ENCODE data around the gene CDC42BPA.
"Not testable (repeated sequence)": the region's sequence is repeated elsewhere in the genome, so short reads cannot be mapped to it uniquely, and the experiment has no call there.

Gene CDC42BPA

GRCh38 chr1:227155688-227156087, 162.6 kb downstream of the CDC42BPA start:
- H3K4me3 ChIP-seq (ENCODE audit: insufficient read depth, low read depth, low read length), result no peak overlapping the region
- H3K4me1 ChIP-seq (ENCODE audit: control insufficient read depth, insufficient read depth, low read length), result no peaks in the 10 kb centered on the region
- no peaks in the 10 kb centered on the region for H3K27me3 ChIP-seq (ENCODE audit: control insufficient read depth, insufficient read depth, low read length, poor library complexity, severe bottlenecking)
- no peaks in the 10 kb centered on the region for H3K9me3 ChIP-seq (ENCODE audit: control insufficient read depth, low read length)
- H3K27ac ChIP-seq (ENCODE audit: insufficient read depth, low read depth, low read length, poor library complexity, severe bottlenecking), result no peak overlapping the region
- H3K36me3 ChIP-seq (ENCODE audit: control insufficient read depth, insufficient read depth, low read length), result no peaks in the 10 kb centered on the region
- 91 to 94% methylated on average over 3 of the region's 4 CpGs for WGBS, 2 experiments

- no peaks in the 10 kb centered on the region for H3K4me1 ChIP-seq (ENCODE audit: control insufficient read depth, insufficient read depth, low read length)
- H3K27ac ChIP-seq (ENCODE audit: insufficient read depth, low read depth, low read length, poor library complexity, severe bottlenecking), result no peak overlapping the region
- no peaks in the 10 kb centered on the region for H3K27me3 ChIP-seq (ENCODE audit: control insufficient read depth, insufficient read depth, low read length, poor library complexity, severe bottlenecking)
- H3K4me3 ChIP-seq (ENCODE audit: insufficient read depth, low read depth, low read length), result no peak overlapping the region
- no peaks in the 10 kb centered on the region for H3K9me3 ChIP-seq (ENCODE audit: control insufficient read depth, low read length)
- H3K36me3 ChIP-seq (ENCODE audit: control insufficient read depth, insufficient read depth, low read length), result no peaks in the 10 kb centered on the region
- WGBS, 2 experiments, result 100% methylated on average over 2 of the region's 2 CpGs; no CpG with 5 or more reads in 1 of the 2 experiments
Observed at GRCh38 chr1:227155004-227155403, 163.3 kb downstream of the CDC42BPA start.

- H3K27me3 ChIP-seq (ENCODE audit: control insufficient read depth, insufficient read depth, low read length, poor library complexity, severe bottlenecking), result no peaks in the 10 kb centered on the region
- H3K9me3 ChIP-seq (ENCODE audit: control insufficient read depth, low read length), result no peaks in the 10 kb centered on the region
- H3K4me1 ChIP-seq (ENCODE audit: control insufficient read depth, insufficient read depth, low read length), result no peaks in the 10 kb centered on the region
- H3K27ac ChIP-seq (ENCODE audit: insufficient read depth, low read depth, low read length, poor library complexity, severe bottlenecking), result no peak overlapping the region
- H3K36me3 ChIP-seq (ENCODE audit: control insufficient read depth, insufficient read depth, low read length), result no peaks in the 10 kb centered on the region
- WGBS, 2 experiments, result 83 to 100% methylated on average over 1 to 2 of the region's 2 CpGs
- H3K4me3 ChIP-seq (ENCODE audit: insufficient read depth, low read depth, low read length), result no peak overlapping the region
Observed at GRCh38 chr1:227152525-227152924, 165.8 kb downstream of the CDC42BPA start.

GRCh38 chr1:227140376-227140775, 177.9 kb downstream of the CDC42BPA start:
- H3K27me3 ChIP-seq (ENCODE audit: control insufficient read depth, insufficient read depth, low read length, poor library complexity, severe bottlenecking), result no peaks in the 10 kb centered on the region
- no peaks in the 10 kb centered on the region for H3K36me3 ChIP-seq (ENCODE audit: control insufficient read depth, insufficient read depth, low read length)
- 79 to 92% methylated on average over 1 of the region's 1 CpG for WGBS, 2 experiments
- no peak overlapping the region for H3K4me3 ChIP-seq (ENCODE audit: insufficient read depth, low read depth, low read length)
- H3K4me1 ChIP-seq (ENCODE audit: control insufficient read depth, insufficient read depth, low read length), result peaks cover 4% of the 10 kb centered on the region
- H3K9me3 ChIP-seq (ENCODE audit: control insufficient read depth, low read length), result no peaks in the 10 kb centered on the region
- no peak overlapping the region for H3K27ac ChIP-seq (ENCODE audit: insufficient read depth, low read depth, low read length, poor library complexity, severe bottlenecking)

- WGBS, 2 experiments, result 100% methylated on average over 1 to 4 of the region's 4 CpGs
Observed at GRCh38 chr1:227136210-227136820, 182.0 kb downstream of the CDC42BPA start.

GRCh38 chr1:227134686-227135314, 183.5 kb downstream of the CDC42BPA start:
- no peak overlapping the region for H3K4me3 ChIP-seq (ENCODE audit: insufficient read depth, low read depth, low read length)
- no peaks in the 10 kb centered on the region for H3K27me3 ChIP-seq (ENCODE audit: control insufficient read depth, insufficient read depth, low read length, poor library complexity, severe bottlenecking)
- WGBS, 2 experiments, result 90 to 100% methylated on average over 1 of the region's 2 CpGs
- no peaks in the 10 kb centered on the region for H3K36me3 ChIP-seq (ENCODE audit: control insufficient read depth, insufficient read depth, low read length)
- no peaks in the 10 kb centered on the region for H3K9me3 ChIP-seq (ENCODE audit: control insufficient read depth, low read length)
- no peak overlapping the region for H3K27ac ChIP-seq (ENCODE audit: insufficient read depth, low read depth, low read length, poor library complexity, severe bottlenecking)
- no peaks in the 10 kb centered on the region for H3K4me1 ChIP-seq (ENCODE audit: control insufficient read depth, insufficient read depth, low read length)

More at GRCh38 chr1:227136210-227136820, 182.0 kb downstream of the CDC42BPA start:
- Histone ChIP-seq H3K4me3 (ENCODE audit: insufficient read depth, low read depth, low read length) (no peak overlapping the region), H3K9me3 (ENCODE audit: control insufficient read depth, low read length) (no peaks in the 10 kb centered on the region), H3K27me3 (ENCODE audit: control insufficient read depth, insufficient read depth, low read length, poor library complexity, severe bottlenecking) (no peaks in the 10 kb centered on the region), H3K36me3 (ENCODE audit: control insufficient read depth, insufficient read depth, low read length) (no peaks in the 10 kb centered on the region), H3K27ac (ENCODE audit: insufficient read depth, low read depth, low read length, poor library complexity, severe bottlenecking) (no peak overlapping the region), H3K4me1 (ENCODE audit: control insufficient read depth, insufficient read depth, low read length) (peaks cover 4% of the 10 kb centered on the region)

- 96 to 98% methylated on average over 32 of the region's 32 CpGs for WGBS, 2 experiments
- not testable (repeated sequence) for H3K9me3 ChIP-seq (ENCODE audit: control insufficient read depth, low read length); H3K4me1 ChIP-seq (ENCODE audit: control insufficient read depth, insufficient read depth, low read length); H3K36me3 ChIP-seq (ENCODE audit: control insufficient read depth, insufficient read depth, low read length); H3K27ac ChIP-seq (ENCODE audit: insufficient read depth, low read depth, low read length, poor library complexity, severe bottlenecking); H3K27me3 ChIP-seq (ENCODE audit: control insufficient read depth, insufficient read depth, low read length, poor library complexity, severe bottlenecking); H3K4me3 ChIP-seq (ENCODE audit: insufficient read depth, low read depth, low read length)
Observed at GRCh38 chr1:227132695-227133094, 185.6 kb downstream of the CDC42BPA start.

- no peaks in the 10 kb centered on the region for H3K4me1 ChIP-seq (ENCODE audit: control insufficient read depth, insufficient read depth, low read length)
- no peak overlapping the region for H3K27ac ChIP-seq (ENCODE audit: insufficient read depth, low read depth, low read length, poor library complexity, severe bottlenecking)
- H3K36me3 ChIP-seq (ENCODE audit: control insufficient read depth, insufficient read depth, low read length), result no peaks in the 10 kb centered on the region
- no peak overlapping the region for H3K4me3 ChIP-seq (ENCODE audit: insufficient read depth, low read depth, low read length)
- 94% methylated on average over 3 of the region's 3 CpGs for WGBS, 2 experiments
- H3K9me3 ChIP-seq (ENCODE audit: control insufficient read depth, low read length), result no peaks in the 10 kb centered on the region
- H3K27me3 ChIP-seq (ENCODE audit: control insufficient read depth, insufficient read depth, low read length, poor library complexity, severe bottlenecking), result no peaks in the 10 kb centered on the region
Observed at GRCh38 chr1:227131193-227131592, 187.1 kb downstream of the CDC42BPA start.

- H3K36me3 ChIP-seq (ENCODE audit: control insufficient read depth, insufficient read depth, low read length), result no peaks in the 10 kb centered on the region
- no peak overlapping the region for H3K4me3 ChIP-seq (ENCODE audit: insufficient read depth, low read depth, low read length)
- no peak overlapping the region for H3K27ac ChIP-seq (ENCODE audit: insufficient read depth, low read depth, low read length, poor library complexity, severe bottlenecking)
- no peaks in the 10 kb centered on the region for H3K9me3 ChIP-seq (ENCODE audit: control insufficient read depth, low read length)
- H3K27me3 ChIP-seq (ENCODE audit: control insufficient read depth, insufficient read depth, low read length, poor library complexity, severe bottlenecking), result no peaks in the 10 kb centered on the region
- no peaks in the 10 kb centered on the region for H3K4me1 ChIP-seq (ENCODE audit: control insufficient read depth, insufficient read depth, low read length)
- WGBS, 2 experiments, result 92 to 93% methylated on average over 3 of the region's 3 CpGs
Observed at GRCh38 chr1:227127891-227128290, 190.4 kb downstream of the CDC42BPA start.

- H3K36me3 ChIP-seq (ENCODE audit: control insufficient read depth, insufficient read depth, low read length), result no peaks in the 10 kb centered on the region
- no peaks in the 10 kb centered on the region for H3K4me1 ChIP-seq (ENCODE audit: control insufficient read depth, insufficient read depth, low read length)
- no peaks in the 10 kb centered on the region for H3K27me3 ChIP-seq (ENCODE audit: control insufficient read depth, insufficient read depth, low read length, poor library complexity, severe bottlenecking)
- no peak overlapping the region for H3K27ac ChIP-seq (ENCODE audit: insufficient read depth, low read depth, low read length, poor library complexity, severe bottlenecking)
- H3K9me3 ChIP-seq (ENCODE audit: control insufficient read depth, low read length), result no peaks in the 10 kb centered on the region
- WGBS, 2 experiments, result 37 to 38% methylated on average over 3 of the region's 3 CpGs
- no peak overlapping the region for H3K4me3 ChIP-seq (ENCODE audit: insufficient read depth, low read depth, low read length)
Observed at GRCh38 chr1:227125929-227126545, 192.3 kb downstream of the CDC42BPA start.
